Common myeloid progenitor, CD34-positive (primary cell): ENCODE data around the gene PPIL4. TPM values are rescaled to one million over a fixed set of nuclear protein-coding genes. Genes with fewer than 3 reads are reported as not detected.
A peak's percentile ranks its signal among the peaks of the same experiment; 100 is the strongest.

Source experiments
- CTCF ChIA-PET: fragments of 350-600 bp; sonication (Branson Sonifier 250); formaldehyde crosslinking; loops from one replicate; lab custom pipeline; 2021; ENCODE audit warnings: antibody characterized with exemption; lab: Charles Lee
- POLR2A ChIA-PET: fragments of 350-600 bp; sonication (Branson Sonifier 250); formaldehyde crosslinking; loops from one replicate; lab custom pipeline; 2021; ENCODE audit warnings: antibody characterized with exemption; lab: Charles Lee
- DNase-seq, 3 donors: peaks; one replicate each; pipeline versions ENCODE4 v3.0.0 to v3.0.0-alpha.2; 2013
- H3K27ac ChIP-seq, 2 experiments: 1 replicate in 1 of 2; 2 replicates in 1 of 2; pipeline ENCODE4 v1.7.0; 2013; ENCODE audit warnings: inconsistent platforms in 2 of 2, low read length in 2 of 2, mild to moderate bottlenecking in 2 of 2, low read depth in 1 of 2, moderate library complexity in 1 of 2; ENCODE audit not compliant: severe bottlenecking in 2 of 2, insufficient read depth in 1 of 2, poor library complexity in 1 of 2
- H3K27me3 ChIP-seq, 5 experiments: replicated peaks in 2 of 5; 1 replicate in 3 of 5; 2 replicates in 2 of 5; pipeline versions ENCODE4 v1.6.1 to v1.7.0; 2013; ENCODE audit warnings: low read length in 4 of 5, mild to moderate bottlenecking in 2 of 5, moderate library complexity in 2 of 5, inconsistent platforms in 1 of 5; ENCODE audit not compliant: insufficient read depth in 5 of 5, control insufficient read depth in 4 of 5
- H3K36me3 ChIP-seq, 4 experiments: 1 replicate in 2 of 4; 2 replicates in 2 of 4; pipeline versions ENCODE4 v1.6.1 to v1.7.0; 2013; ENCODE audit warnings: low read length in 3 of 4, control low read depth in 1 of 4, mild to moderate bottlenecking in 1 of 4; ENCODE audit not compliant: control insufficient read depth in 4 of 4, insufficient read depth in 4 of 4
- H3K4me1 ChIP-seq, 4 experiments: 1 replicate in 3 of 4; 2 replicates in 1 of 4; pipeline versions ENCODE4 v1.6.1 to v1.7.1; 2013; ENCODE audit warnings: low read length in 3 of 4, mild to moderate bottlenecking in 3 of 4, control low read depth in 1 of 4, inconsistent platforms in 1 of 4, moderate library complexity in 1 of 4; ENCODE audit not compliant: control insufficient read depth in 4 of 4, insufficient read depth in 4 of 4; ENCODE audit errors: control extremely low read depth in 1 of 4
- H3K4me3 ChIP-seq, 7 experiments: 1 replicate in 4 of 7; 2 replicates in 3 of 7; pipeline versions ENCODE4 v1.5.1 to v1.7.0; 2013; ENCODE audit warnings: mild to moderate bottlenecking in 7 of 7, low read length in 6 of 7, moderate library complexity in 6 of 7, inconsistent platforms in 2 of 7, low read depth in 2 of 7, control low read depth in 1 of 7; ENCODE audit not compliant: insufficient read depth in 4 of 7, control insufficient read depth in 1 of 7; ENCODE audit errors: extremely low read depth in 1 of 7
- H3K9me3 ChIP-seq, 5 experiments: 1 replicate in 4 of 5; 2 replicates in 1 of 5; pipeline versions ENCODE4 v1.6.1 to v1.7.1; 2013; ENCODE audit warnings: low read length in 4 of 5, mild to moderate bottlenecking in 2 of 5, inconsistent platforms in 1 of 5, low read depth in 1 of 5, moderate library complexity in 1 of 5; ENCODE audit not compliant: control insufficient read depth in 4 of 5, insufficient read depth in 2 of 5; ENCODE audit errors: control extremely low read depth in 1 of 5
- WGBS: methylation state at CpG from one replicate; pipeline ENCODE4 v1.1.5; 2013; ENCODE audit not compliant: insufficient coverage; 5-methylcytosine and 5-hydroxymethylcytosine counted together
- polyA plus RNA-seq: library from polyadenylated mRNA; unstranded; fragments of 120-200 nt; gene quantifications from one replicate; pipeline ENCODE4 v1.2.1, GENCODE V29; 2013

PPIL4 gene
- 31.6 TPM for polyA plus RNA-seq

- CTCF ChIA-PET, result interaction anchor here (1.4 to 9.1 kb wide), 7 partner anchors 9 to 89 kb away, joined by 3 to 92 read pairs (median 5); partner anchors contain the start of gene GINM1
- Histone ChIP-seq H3K9me3 (no peaks in the 10 kb centered on the region), H3K27ac (peak within 1 kb of the TSS; percentile 100), H3K36me3 (peaks cover 0 to 2% (median under 1%) of the 10 kb centered on the region in 4 experiments), H3K27me3 (peaks cover 0 to 6% (median 0%) of the 10 kb centered on the region in 5 experiments), H3K4me1 (peaks cover 12 to 27% (median 17%) of the 10 kb centered on the region in 4 experiments), H3K4me3 (peak within 1 kb of the TSS; percentile 76 to 100 (median 94))
- 0% methylated on average over 71 of the region's 71 CpGs for WGBS
- DNase-seq, result peak; percentile 97 to 98 (median 98)
- POLR2A ChIA-PET, result interaction anchor here (0.6 to 1.2 kb wide), 2 partner anchors 18 to 63 kb away, joined by 4 to 6 read pairs; no protein-coding TSS in a partner anchor
These were observed at the start of gene PPIL4 for GRCh38 chr6:149545754-149546471. TSS of gene PPIL4 (minus strand) at chr6:149546043. CDS start at chr6:149546005, 38 bp downstream.

GRCh38 chr6:149593408-149593807, 47.6 kb upstream of the PPIL4 start:
- DNase-seq, result no peak
- Histone ChIP-seq H3K27ac (no peak overlapping the region), H3K36me3 (peaks cover 14 to 64% (median 26%) of the 10 kb centered on the region in 4 experiments), H3K27me3 (no peaks in the 10 kb centered on the region), H3K4me1 (no peaks in the 10 kb centered on the region), H3K4me3 (no peak overlapping the region), H3K9me3 (no peaks in the 10 kb centered on the region)
- ChIA-PET CTCF (interaction anchor here (1.0 to 1.7 kb wide), 4 partner anchors 10 to 42 kb away, joined by 3 to 5 read pairs (median 3); no protein-coding TSS in a partner anchor), POLR2A (no interaction called here)
- WGBS, result no CpG with 5 or more reads among the region's 1 CpG

GRCh38 chr6:149592983-149593382, 47.1 kb upstream of the PPIL4 start:
- peaks cover 14 to 62% (median 28%) of the 10 kb centered on the region in 4 experiments for H3K36me3 ChIP-seq
- POLR2A ChIA-PET, result interaction anchor here (0.7 kb wide), 1 partner anchor 543 kb away, joined by 3 read pairs; no protein-coding TSS in a partner anchor

GRCh38 chr6:149586149-149586548, 40.3 kb upstream of the PPIL4 start:
- 100% methylated on average over 2 of the region's 2 CpGs for WGBS
- ChIA-PET POLR2A (no interaction called here), CTCF (interaction anchor here (1.4 kb wide), 1 partner anchor 9 kb away, joined by 5 read pairs; no protein-coding TSS in a partner anchor)
- Histone ChIP-seq H3K4me1 (no peaks in the 10 kb centered on the region), H3K9me3 (no peaks in the 10 kb centered on the region), H3K27me3 (no peaks in the 10 kb centered on the region), H3K27ac (no peak overlapping the region), H3K36me3 (peaks cover 15 to 67% (median 33%) of the 10 kb centered on the region in 4 experiments), H3K4me3 (no peak overlapping the region)
- DNase-seq, result no peak

More at GRCh38 chr6:149592983-149593382, 47.1 kb upstream of the PPIL4 start:
- Histone ChIP-seq H3K9me3 (no peaks in the 10 kb centered on the region), H3K27ac (no peak overlapping the region), H3K27me3 (no peaks in the 10 kb centered on the region), H3K4me1 (no peaks in the 10 kb centered on the region), H3K4me3 (no peak overlapping the region)
- DNase-seq, result no peak
- CTCF ChIA-PET, result interaction anchor here (1.0 to 1.7 kb wide), 3 partner anchors 10 to 42 kb away, joined by 3 to 5 read pairs (median 3); no protein-coding TSS in a partner anchor
- WGBS, result no CpG with 5 or more reads among the region's 2 CpGs

GRCh38 chr6:149581349-149581748, 35.5 kb upstream of the PPIL4 start:
- Histone ChIP-seq H3K9me3 (no peaks in the 10 kb centered on the region), H3K4me3 (no peak overlapping the region), H3K27me3 (no peaks in the 10 kb centered on the region), H3K36me3 (peaks cover 17 to 58% (median 31%) of the 10 kb centered on the region in 4 experiments), H3K4me1 (no peaks in the 10 kb centered on the region), H3K27ac (no peak overlapping the region)
- WGBS, result 96% methylated on average over 3 of the region's 5 CpGs
- CTCF ChIA-PET, result no interaction called here
- no peak for DNase-seq
- POLR2A ChIA-PET, result no interaction called here

GRCh38 chr6:149580880-149581279, 35.0 kb upstream of the PPIL4 start:
- no peak overlapping the region for H3K4me3 ChIP-seq
- CTCF ChIA-PET, result interaction anchor here (1.3 kb wide), 1 partner anchor 11 kb away, joined by 4 read pairs; no protein-coding TSS in a partner anchor
- 100% methylated on average over 3 of the region's 5 CpGs for WGBS
- no peaks in the 10 kb centered on the region for H3K4me1 ChIP-seq
- DNase-seq, result no peak
- H3K9me3 ChIP-seq, result no peaks in the 10 kb centered on the region
- H3K36me3 ChIP-seq, result peaks cover 18 to 57% (median 27%) of the 10 kb centered on the region in 4 experiments
- H3K27me3 ChIP-seq, result no peaks in the 10 kb centered on the region
- H3K27ac ChIP-seq, result no peak overlapping the region
- POLR2A ChIA-PET, result no interaction called here
